ENCODE measurements around the gene JMJD4. TPM values are rescaled to one million over a fixed set of nuclear protein-coding genes. Genes with fewer than 3 reads are reported as not detected.

Gene JMJD4
- total RNA-seq, 1 experiment from 2014 or later, result 24.4 TPM

GRCh38 chr1:227718932-227719331 lies 16.2 kb downstream of the JMJD4 start:
- Mint-ChIP-seq H3K27ac (no peak overlapping the region), H3K36me3 (ENCODE audit: insufficient read depth in 1 of 3, low read depth in 3 of 3) (peaks cover 16 to 54% (median 46%) of the 10 kb centered on the region in 3 experiments), H3K4me1 (peaks cover 3 to 9% of the 10 kb centered on the region in 2 experiments; a peak in 3 of 4 replicates), H3K9me3 (peaks cover 89 to 92% of the 10 kb centered on the region in 2 experiments), H3K27me3 (ENCODE audit: low read depth) (peaks cover 27% of the 10 kb centered on the region), H3K4me3 (no peak overlapping the region)
- no peak overlapping the region for H2BK120ac ChIP-seq (ENCODE audit: low read depth, low read length, poor library complexity, severe bottlenecking)
- no peak overlapping the region for H3K18ac ChIP-seq (ENCODE audit: insufficient read length, low read depth, low read length)
- no peaks in the 10 kb centered on the region for H3K4me1 ChIP-seq (ENCODE audit: insufficient read depth, low read length)
- no peak overlapping the region for H3T11ph ChIP-seq (ENCODE audit: low read length)
- H3K56ac ChIP-seq (ENCODE audit: insufficient read length, low read depth, low read length), result no peak overlapping the region
- H3K14ac ChIP-seq (ENCODE audit: insufficient read depth, low read length), result no peak overlapping the region
- no peaks in the 10 kb centered on the region for H3K23me2 ChIP-seq (ENCODE audit: insufficient read length, low read depth, low read length, poor library complexity, severe bottlenecking)
- H3K79me2 ChIP-seq (ENCODE audit: insufficient read depth, low read length), result no peaks in the 10 kb centered on the region
- no peak overlapping the region for H3K23ac ChIP-seq (ENCODE audit: insufficient read length, low read depth, low read length)
- no peaks in the 10 kb centered on the region for H3K79me1 ChIP-seq (ENCODE audit: insufficient read depth, low read depth, low read length, poor library complexity, severe bottlenecking)
- no peak overlapping the region for H2BK20ac ChIP-seq (ENCODE audit: low read depth, low read length, poor library complexity, severe bottlenecking)
- no peak overlapping the region for H4K5ac ChIP-seq (ENCODE audit: insufficient read length, low read depth, low read length)
- no peak for TF ChIP-seq CTCF (conservative IDR thresholded peaks at IDR 0.05)
- H2BK15ac ChIP-seq (ENCODE audit: low read depth, low read length), result no peak overlapping the region
- no peak overlapping the region for H3K4ac ChIP-seq (ENCODE audit: low read depth, low read length)
- H4K20me1 ChIP-seq (ENCODE audit: control insufficient read depth, insufficient read depth, insufficient read length), result no peaks in the 10 kb centered on the region
- H2BK5ac ChIP-seq (ENCODE audit: insufficient read length, low read length), result no peak overlapping the region
- DNase-seq, result no peak
- no peak overlapping the region for H3K27ac ChIP-seq (ENCODE audit: insufficient read length, low read depth, low read length)
- H4K91ac ChIP-seq (ENCODE audit: insufficient read length, low read depth, low read length), result no peak overlapping the region
- no peak overlapping the region for H2AK5ac ChIP-seq (ENCODE audit: insufficient read length, low read length)
- no peak overlapping the region for H4K8ac ChIP-seq (replicated peaks; ENCODE audit: insufficient read length, low read depth, low read length)
- H3K27me3 ChIP-seq (ENCODE audit: insufficient read depth, low read length), result no peaks in the 10 kb centered on the region
- H3K9ac ChIP-seq (ENCODE audit: extremely low read depth, insufficient read length, low read length), result no peak overlapping the region
- no CpG with 5 or more reads among the region's 2 CpGs for WGBS (ENCODE audit: extremely low coverage, insufficient read length, low lambda C conversion rate)
- H2BK12ac ChIP-seq (ENCODE audit: insufficient read length, low read depth, low read length), result no peak overlapping the region
- peaks cover 54% of the 10 kb centered on the region for H3K9me3 ChIP-seq (ENCODE audit: control insufficient read depth, low read depth, low read length)
- H2AFZ ChIP-seq (ENCODE audit: low read length), result no peak overlapping the region
- no peak overlapping the region for H3K4me2 ChIP-seq (ENCODE audit: insufficient read depth, insufficient read length, low read length)

All from H9 (cell line).